ENCODE results near the gene SLC48A1. TPM values are rescaled to one million over a fixed set of nuclear protein-coding genes. Genes with fewer than 3 reads are reported as not detected.

SLC48A1 gene
- polyA plus RNA-seq, 4 donors = 16.7 to 67.4 (median 52.2) TPM

DNA sequence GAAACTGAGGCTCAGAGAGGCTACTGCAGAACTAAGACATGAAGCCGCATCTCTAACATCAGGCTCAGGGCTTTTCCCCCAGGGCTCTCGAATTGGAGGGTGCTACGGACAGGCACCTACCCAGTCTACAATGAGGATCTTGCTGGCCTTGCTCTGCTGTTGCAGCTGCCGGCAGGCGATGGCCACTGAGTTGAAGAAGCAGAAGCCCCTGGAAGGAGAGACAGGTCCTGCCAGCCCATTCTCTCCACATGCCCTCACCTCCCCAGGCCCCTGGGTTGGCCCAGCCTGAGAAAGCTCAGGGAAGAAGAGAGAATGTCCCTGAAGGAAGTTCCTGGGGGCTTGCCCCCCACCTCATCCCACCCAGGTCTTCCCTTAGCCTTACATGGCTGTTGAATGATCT is 16.1 kb downstream of the SLC48A1 start:
- no peak for DNase-seq (ENCODE audit: low read depth in 4 of 4, low spot score in 3 of 4)

DNA sequence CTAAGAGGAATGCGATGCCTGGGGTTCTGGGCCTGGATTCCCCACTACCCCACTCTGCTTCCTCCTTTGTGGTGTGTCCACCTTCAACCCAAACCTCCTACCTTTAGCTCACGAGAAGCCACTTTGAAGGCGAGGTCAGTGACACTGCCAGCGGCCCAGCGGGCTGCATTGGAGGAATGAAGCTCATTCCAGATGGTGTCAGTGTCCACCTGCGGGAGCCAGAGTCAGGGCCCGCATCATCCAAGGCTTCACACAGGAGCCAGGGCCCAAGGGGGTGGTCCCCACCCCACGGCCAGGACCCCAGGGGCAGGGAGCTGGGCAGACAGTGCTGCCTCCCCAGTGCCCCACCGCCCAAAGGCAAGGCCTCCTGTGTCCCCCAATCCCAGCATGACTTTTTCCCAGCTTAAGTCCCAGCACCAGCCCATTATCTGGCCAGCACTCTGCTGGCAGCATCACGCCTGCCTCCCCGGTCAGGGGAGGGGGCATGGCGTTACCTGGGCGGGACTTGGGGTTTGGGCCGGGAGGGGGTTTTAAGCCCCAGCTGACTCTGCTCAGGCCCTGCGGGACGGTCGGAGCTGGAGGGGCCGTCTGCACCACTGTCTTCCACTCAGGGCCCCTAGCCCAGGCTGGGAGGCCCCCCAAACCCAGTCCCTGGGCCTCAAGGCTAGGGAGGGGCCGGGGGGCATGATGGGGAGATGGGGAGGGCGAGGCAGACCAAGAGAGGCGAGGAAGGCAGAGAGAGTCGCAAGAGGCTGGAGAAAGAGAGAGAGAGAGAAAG is 16.9 kb downstream of the SLC48A1 start:
- DNase-seq (ENCODE audit: low read depth in 4 of 4, low spot score in 3 of 4) = no peak

DNA sequence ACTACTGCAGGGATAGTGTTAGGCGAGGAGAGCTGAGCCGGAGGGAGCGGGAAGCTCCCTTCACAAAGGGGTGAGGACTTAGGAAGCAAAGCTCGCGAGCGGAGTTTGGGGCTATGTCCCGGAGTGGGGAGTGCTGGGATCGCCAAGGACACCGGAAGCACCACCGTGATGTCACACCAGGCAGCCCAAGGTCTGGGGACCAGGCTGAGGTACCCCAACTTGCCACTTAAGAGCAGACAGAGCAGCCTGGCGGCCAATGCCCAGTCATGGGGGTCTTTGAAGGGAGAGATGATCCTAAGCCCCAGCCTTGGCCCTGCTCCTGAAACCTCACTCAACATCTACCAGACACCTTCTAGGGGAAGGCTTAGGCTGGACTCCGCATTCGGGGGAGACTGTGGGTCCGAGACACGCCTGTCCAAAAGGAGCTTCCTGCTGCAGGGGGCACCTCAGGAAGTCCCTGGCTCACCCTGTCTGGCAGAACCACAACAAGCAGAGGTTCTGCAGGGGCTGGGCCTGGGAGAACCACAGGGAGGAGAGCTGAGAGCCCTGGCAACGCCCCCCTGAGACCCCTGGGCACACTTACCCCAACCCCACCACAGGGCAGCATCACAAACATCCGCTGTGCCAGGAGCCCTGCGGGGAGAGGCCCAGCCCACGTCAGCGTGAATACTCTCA is 17.8 kb downstream of the SLC48A1 start:
- no peak for DNase-seq (ENCODE audit: low read depth in 4 of 4, low spot score in 3 of 4)

- DNase-seq (ENCODE audit: low read depth in 4 of 4, low spot score in 3 of 4) = no peak
These were observed 18.3 kb downstream of the SLC48A1 start for GRCh38 chr12:47791351-47791746.

DNA sequence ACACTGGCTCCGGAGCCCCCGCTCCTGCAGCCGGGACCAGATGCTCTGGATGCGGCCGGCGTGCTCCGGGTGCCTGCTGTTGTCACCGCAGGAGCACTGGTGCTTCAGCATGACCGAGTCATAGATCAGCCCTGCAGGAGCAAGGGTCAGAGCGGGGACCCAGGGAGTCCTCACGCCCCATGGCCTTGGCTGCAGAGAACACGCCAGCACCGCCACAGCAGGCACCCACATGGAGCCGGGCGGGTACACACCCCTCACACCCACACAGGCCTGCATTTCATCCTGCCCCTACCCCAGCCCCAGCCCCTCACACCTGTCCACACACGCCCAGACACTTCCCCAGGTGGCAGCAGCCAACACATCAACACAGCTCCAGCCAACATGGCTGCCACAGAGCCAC is 18.8 kb downstream of the SLC48A1 start:
- no peak for DNase-seq (ENCODE audit: low read depth in 4 of 4, low spot score in 3 of 4)

- no peak for DNase-seq (ENCODE audit: low read depth in 4 of 4, low spot score in 3 of 4)
These were observed 20.1 kb downstream of the SLC48A1 start for GRCh38 chr12:47793015-47793681.

DNA sequence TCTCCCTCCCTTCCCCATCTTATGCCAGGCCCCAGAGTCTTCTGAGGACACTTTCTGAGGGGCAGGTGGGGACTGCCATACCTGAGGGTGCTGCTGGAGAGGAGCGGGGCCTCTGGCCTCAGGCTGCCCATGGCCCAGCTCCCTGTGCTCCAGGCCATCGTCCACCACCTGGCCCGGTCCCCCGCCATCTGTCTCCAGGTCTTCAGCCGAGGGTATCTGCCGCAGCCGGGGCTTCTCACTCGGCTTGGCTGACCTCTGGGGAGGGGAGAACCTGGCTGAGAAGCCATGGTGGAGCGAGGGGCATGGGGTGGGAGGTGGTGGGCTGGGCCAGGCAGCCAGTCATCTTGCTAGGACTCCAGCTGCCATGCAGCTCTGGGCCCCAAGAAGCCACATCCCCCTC is 21.6 kb downstream of the SLC48A1 start:
- DNase-seq (ENCODE audit: low read depth in 4 of 4, low spot score in 3 of 4) = no peak

- no peak for DNase-seq (ENCODE audit: low read depth in 4 of 4, low spot score in 3 of 4)
These were observed 22.2 kb downstream of the SLC48A1 start for GRCh38 chr12:47795121-47795813.

DNA sequence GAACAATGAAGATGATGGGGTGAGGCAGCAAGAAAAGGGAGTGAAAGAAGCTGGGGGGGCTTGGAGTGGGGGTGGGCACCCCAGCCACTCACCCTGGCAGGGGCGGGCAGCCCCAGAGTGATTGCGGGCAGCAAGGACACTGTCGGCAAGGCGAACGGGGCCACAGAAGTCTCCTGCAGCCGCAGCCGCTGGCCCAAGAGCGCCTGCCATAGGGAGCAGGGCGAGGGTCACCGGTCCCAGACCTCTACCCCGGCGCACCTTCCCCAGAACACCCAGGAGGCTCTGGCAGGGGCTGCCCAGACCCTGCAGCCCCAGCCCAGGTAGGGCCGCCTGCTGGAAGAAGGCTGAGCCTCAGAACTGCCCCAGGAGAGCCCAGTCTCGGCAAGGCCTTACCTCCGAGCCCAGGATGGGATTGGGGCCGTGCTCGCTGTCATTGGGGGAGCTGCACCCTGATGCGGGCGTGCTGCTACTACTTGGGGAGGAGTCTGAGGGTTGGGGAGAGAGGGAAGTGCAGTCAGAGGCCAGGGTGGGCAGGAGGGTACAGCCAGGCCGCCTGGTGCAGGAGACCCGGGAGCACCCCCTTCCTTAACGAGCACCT is 22.9 kb downstream of the SLC48A1 start:
- no peak for DNase-seq (ENCODE audit: low read depth in 4 of 4, low spot score in 3 of 4)

DNA sequence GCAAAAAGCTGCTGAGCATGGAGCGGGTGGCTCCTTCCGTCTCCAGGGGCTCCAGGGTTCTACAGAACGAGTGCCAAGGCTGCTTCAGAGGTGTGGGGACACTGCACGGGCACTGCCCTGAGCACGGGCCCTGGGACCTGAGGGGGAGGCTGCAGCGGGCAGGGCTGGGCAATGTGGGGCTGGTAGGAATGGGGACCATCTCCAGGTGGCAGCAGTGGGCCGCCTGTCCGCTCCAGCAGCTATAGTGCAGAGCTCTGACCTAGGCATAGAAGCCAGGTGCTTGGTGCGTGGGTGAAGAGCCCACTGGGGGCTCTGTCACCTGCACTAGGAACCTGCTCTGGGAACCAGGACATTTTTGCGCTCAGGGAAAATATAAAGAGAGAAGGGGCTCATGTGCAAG is 24.4 kb downstream of the SLC48A1 start:
- no peak for DNase-seq (ENCODE audit: low read depth in 4 of 4, low spot score in 3 of 4)

DNA sequence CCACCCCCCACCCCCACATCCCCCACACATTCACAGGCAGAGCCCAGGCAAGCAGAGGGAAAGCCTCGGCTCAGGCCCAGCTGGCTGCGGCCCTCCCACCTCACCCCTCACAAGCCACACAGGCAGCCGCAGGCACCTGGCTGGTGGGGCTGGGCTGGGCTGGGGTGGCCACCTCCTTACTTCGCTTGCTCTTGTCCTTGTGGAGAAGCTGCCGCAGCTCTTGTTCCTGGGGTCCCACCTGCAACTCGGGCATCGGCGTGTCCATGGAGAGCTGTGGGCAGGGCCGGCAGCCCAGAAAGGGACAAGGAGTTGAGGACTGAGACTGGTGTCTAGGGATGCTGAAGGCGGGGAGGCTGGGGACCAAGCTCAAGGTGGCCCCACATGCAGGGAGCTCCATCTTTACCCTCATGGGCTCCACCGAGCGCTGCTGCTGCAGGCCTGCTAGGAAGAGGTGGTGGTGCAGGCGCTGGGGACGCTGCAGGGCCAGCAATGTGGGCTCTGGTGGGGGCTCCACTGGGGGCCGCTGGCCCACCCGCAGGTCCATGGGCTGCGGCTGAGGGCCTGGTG is 25.4 kb downstream of the SLC48A1 start:
- DNase-seq (ENCODE audit: low read depth in 4 of 4, low spot score in 3 of 4) = no peak

- DNase-seq (ENCODE audit: low read depth in 4 of 4, low spot score in 3 of 4) = no peak
These were observed 26.4 kb downstream of the SLC48A1 start for GRCh38 chr12:47799357-47799955.

- no peak for DNase-seq (ENCODE audit: low read depth in 4 of 4, low spot score in 3 of 4)
These were observed 27.5 kb downstream of the SLC48A1 start for GRCh38 chr12:47800582-47800981.

GRCh38 chr12:47801170-47801903 is 28.3 kb downstream of the SLC48A1 start:
- no peak for DNase-seq (ENCODE audit: low read depth in 4 of 4, low spot score in 3 of 4)

- DNase-seq (ENCODE audit: low read depth in 4 of 4, low spot score in 3 of 4) = no peak
These were observed 28.8 kb downstream of the SLC48A1 start for GRCh38 chr12:47801904-47802246.

DNA sequence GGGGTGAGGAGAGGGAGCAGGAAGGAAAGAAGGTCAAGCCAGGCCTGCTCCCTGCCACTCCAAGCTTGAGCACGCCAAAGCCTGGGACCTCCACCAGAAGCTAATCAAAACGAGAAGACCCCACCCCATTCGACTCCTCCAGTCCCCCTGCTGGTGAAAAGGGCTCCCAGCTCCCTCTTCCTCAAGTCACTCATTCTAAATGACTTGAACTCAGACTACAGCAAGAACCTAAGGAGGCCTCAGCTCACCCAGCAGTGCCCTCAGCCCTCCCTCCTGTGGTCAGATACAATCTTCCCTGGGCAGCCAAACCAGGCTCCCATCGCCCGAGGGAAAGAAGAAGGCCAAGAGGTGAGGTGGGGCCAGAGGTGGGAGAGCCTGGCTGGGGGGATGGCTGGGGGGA is 29.3 kb downstream of the SLC48A1 start:
- DNase-seq (ENCODE audit: low read depth in 4 of 4, low spot score in 3 of 4) = no peak

- DNase-seq (ENCODE audit: low read depth in 4 of 4, low spot score in 3 of 4) = no peak
These were observed 30.3 kb downstream of the SLC48A1 start for GRCh38 chr12:47803191-47803875.

- no peak for DNase-seq (ENCODE audit: low read depth in 4 of 4, low spot score in 3 of 4)
These were observed 31.1 kb downstream of the SLC48A1 start for GRCh38 chr12:47804171-47804570.

- no peak for DNase-seq (ENCODE audit: low read depth in 4 of 4, low spot score in 3 of 4)
These were observed 32.4 kb downstream of the SLC48A1 start for GRCh38 chr12:47805417-47805816.
